Colonic mucosa (tissue), 4 donors: ENCODE results near the gene TNFAIP8L1. TPM values are rescaled to one million over a fixed set of nuclear protein-coding genes. Genes with fewer than 3 reads are reported as not detected.

Experiments used
- DNase-seq: peaks from one replicate; pipeline ENCODE4 v3.0.0-alpha.2; 2020
- H3K27ac ChIP-seq: fragments of 200-600 bp; one replicate; pipeline ENCODE4 v1.8.0; 2021
- H3K27me3 ChIP-seq: fragments of 200-600 bp; one replicate; pipeline ENCODE4 v1.8.0; 2021
- H3K36me3 ChIP-seq: fragments of 200-600 bp; one replicate; pipeline ENCODE4 v1.8.0; 2021
- H3K4me1 ChIP-seq: fragments of 200-600 bp; one replicate; pipeline ENCODE4 v1.8.0; 2021; ENCODE audit warnings: mild to moderate bottlenecking
- H3K4me3 ChIP-seq: fragments of 200-600 bp; one replicate; pipeline ENCODE4 v1.8.0; 2021
- H3K9ac ChIP-seq, 2 donors: one replicate each; pipeline ENCODE4 v1.7.0; 2013; ENCODE audit warnings: control low read depth in 2 of 2, low read depth in 2 of 2, low read length in 2 of 2
- H3K9me3 ChIP-seq: fragments of 200-600 bp; one replicate; pipeline ENCODE4 v1.8.0; 2021
- intact Hi-C: fragments of 100-400 bp; cut with DNase I; formaldehyde crosslinking; loops from one replicate; pipeline ENCODE4 v1.14.1; 2022
- total RNA-seq, 2 donors: library from RNA; stranded (reverse); fragmentation: NEBNext Ultra II Directional in 1 of 2; extraction: Animal tissue kit (Norgen Biotek cat#: 25700) in 1 of 2; gene quantifications; one replicate each; pipeline ENCODE4 v1.2.1, GENCODE V29; 2021
- TF ChIP-seq, protein P1 (sequence below): fragments of 200-600 bp; IDR thresholded peaks from one replicate; pipeline ENCODE4 v1.8.0; 2022; ENCODE audit warnings: antibody characterized with exemption, mild to moderate bottlenecking
- donor health status: healthy.
- donor health status: DM: no; HTN: no; CAD: no.
- donor health status: DM: no; HTN: no; CAD: no.

The TNFAIP8L1 gene
- total RNA-seq, 2 donors from 2014 or later, result 14.2 to 24.1 TPM

GRCh38 chr19:4701557-4701956 is 62.2 kb downstream of the TNFAIP8L1 start:
- DNase-seq, result no peak
- H3K4me1 ChIP-seq, result peaks cover 9% of the 10 kb centered on the region
- peaks cover 18% of the 10 kb centered on the region for H3K36me3 ChIP-seq
- H3K27me3 ChIP-seq, result no peaks in the 10 kb centered on the region
- no peaks in the 10 kb centered on the region for H3K9me3 ChIP-seq
- no peak overlapping the region for H3K9ac ChIP-seq
- H3K4me3 ChIP-seq, result no peak overlapping the region
- intact Hi-C loops, result no loop called here
- TF ChIP-seq, protein P1, sequence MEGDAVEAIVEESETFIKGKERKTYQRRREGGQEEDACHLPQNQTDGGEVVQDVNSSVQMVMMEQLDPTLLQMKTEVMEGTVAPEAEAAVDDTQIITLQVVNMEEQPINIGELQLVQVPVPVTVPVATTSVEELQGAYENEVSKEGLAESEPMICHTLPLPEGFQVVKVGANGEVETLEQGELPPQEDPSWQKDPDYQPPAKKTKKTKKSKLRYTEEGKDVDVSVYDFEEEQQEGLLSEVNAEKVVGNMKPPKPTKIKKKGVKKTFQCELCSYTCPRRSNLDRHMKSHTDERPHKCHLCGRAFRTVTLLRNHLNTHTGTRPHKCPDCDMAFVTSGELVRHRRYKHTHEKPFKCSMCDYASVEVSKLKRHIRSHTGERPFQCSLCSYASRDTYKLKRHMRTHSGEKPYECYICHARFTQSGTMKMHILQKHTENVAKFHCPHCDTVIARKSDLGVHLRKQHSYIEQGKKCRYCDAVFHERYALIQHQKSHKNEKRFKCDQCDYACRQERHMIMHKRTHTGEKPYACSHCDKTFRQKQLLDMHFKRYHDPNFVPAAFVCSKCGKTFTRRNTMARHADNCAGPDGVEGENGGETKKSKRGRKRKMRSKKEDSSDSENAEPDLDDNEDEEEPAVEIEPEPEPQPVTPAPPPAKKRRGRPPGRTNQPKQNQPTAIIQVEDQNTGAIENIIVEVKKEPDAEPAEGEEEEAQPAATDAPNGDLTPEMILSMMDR, result no peak
- no peak overlapping the region for H3K27ac ChIP-seq

DNA sequence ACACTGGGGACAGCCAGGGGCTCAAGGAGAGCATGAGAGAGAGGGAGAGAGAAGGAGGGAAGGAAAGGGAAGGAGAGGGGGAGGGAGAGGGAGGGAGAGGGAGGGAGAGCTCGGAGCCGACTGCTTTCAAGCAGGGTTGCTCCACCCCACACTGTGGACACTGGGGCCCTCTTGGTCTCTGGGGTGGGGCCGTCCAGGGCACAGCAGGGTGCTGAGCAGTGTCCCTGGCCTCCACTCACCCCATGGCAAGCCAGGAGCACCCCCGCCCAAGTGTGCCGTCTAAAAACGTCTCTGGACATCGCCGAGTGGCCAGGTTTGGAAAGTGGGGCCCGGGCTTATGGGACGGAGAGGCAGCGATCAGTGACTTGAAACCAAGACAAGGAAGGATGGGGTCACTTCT is 63.4 kb downstream of the TNFAIP8L1 start:
- peaks cover 8% of the 10 kb centered on the region for H3K36me3 ChIP-seq
- H3K4me3 ChIP-seq, result no peak overlapping the region
- H3K27me3 ChIP-seq, result no peaks in the 10 kb centered on the region
- TF ChIP-seq, protein P1, result no peak
- H3K4me1 ChIP-seq, result peaks cover 9% of the 10 kb centered on the region
- H3K27ac ChIP-seq, result no peak overlapping the region
- no peak for DNase-seq
- intact Hi-C loops, result no loop called here
- H3K9me3 ChIP-seq, result no peaks in the 10 kb centered on the region
- H3K9ac ChIP-seq, result no peak overlapping the region

GRCh38 chr19:4703671-4704316 is 64.5 kb downstream of the TNFAIP8L1 start:
- Histone ChIP-seq H3K9me3 (no peaks in the 10 kb centered on the region), H3K27me3 (no peaks in the 10 kb centered on the region), H3K9ac (no peak overlapping the region), H3K4me1 (peaks cover 9% of the 10 kb centered on the region), H3K36me3 (peaks cover 8% of the 10 kb centered on the region), H3K27ac (no peak overlapping the region), H3K4me3 (no peak overlapping the region)
- DNase-seq, result no peak
- TF ChIP-seq, protein P1, result no peak
- intact Hi-C loops, result no loop called here

DNA sequence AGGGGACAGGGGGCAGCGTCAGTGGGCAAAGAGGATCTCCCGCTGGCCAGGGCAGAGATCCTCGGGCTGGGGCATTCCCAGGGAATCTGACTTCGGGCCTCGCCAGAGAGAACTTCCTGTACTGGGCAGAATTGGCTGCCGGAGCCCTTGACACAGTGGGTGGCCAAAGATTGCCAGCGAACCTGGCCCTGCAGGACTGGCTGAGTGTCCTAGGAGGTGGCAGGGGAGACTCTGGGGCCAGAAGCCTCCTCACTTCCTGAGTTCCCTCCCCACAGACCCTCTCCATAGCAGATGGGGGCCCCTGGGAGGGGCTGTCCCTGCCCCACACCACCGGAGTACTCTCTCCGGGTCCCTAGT is 65.0 kb downstream of the TNFAIP8L1 start:
- no peak overlapping the region for H3K27ac ChIP-seq
- peaks cover 8% of the 10 kb centered on the region for H3K36me3 ChIP-seq
- no peaks in the 10 kb centered on the region for H3K9me3 ChIP-seq

More for the DNA sequence above, 65.0 kb downstream of the TNFAIP8L1 start:
- no peak overlapping the region for H3K9ac ChIP-seq
- peaks cover 9% of the 10 kb centered on the region for H3K4me1 ChIP-seq
- H3K27me3 ChIP-seq, result no peaks in the 10 kb centered on the region
- TF ChIP-seq, protein P1, result no peak
- no peak overlapping the region for H3K4me3 ChIP-seq
- intact Hi-C loops, result no loop called here
- no peak for DNase-seq

Other genes starting within 250 kb of the TNFAIP8L1 start
- 10 to 100 TPM; 54.0 to 66.6 TPM for gene SH3GL1, start 239.0 kb upstream of the TNFAIP8L1 start, total RNA-seq
- 10 to 100 TPM; 15.6 to 53.2 TPM for gene CHAF1A, start 236.9 kb upstream of the TNFAIP8L1 start, total RNA-seq
- 10 to 100 TPM; 84.9 to 96.7 TPM for gene UBXN6, start 181.7 kb upstream of the TNFAIP8L1 start, total RNA-seq
- gene HDGFL2, start 167.2 kb upstream of the TNFAIP8L1 start, total RNA-seq, result 10 to 100 TPM; 32.7 to 55.0 TPM
- 1 to 10 TPM in 1 of 2 donors, under 1 TPM in 1; 0.47 to 6.3 TPM for gene PLIN4, start 121.0 kb upstream of the TNFAIP8L1 start, total RNA-seq
- 1 to 10 TPM; 2.0 to 3.5 TPM for gene PLIN5, start 104.3 kb upstream of the TNFAIP8L1 start, total RNA-seq
- gene LRG1, start 99.5 kb upstream of the TNFAIP8L1 start, total RNA-seq, result 10 to 100 TPM; 24.4 to 26.0 TPM
- 1 to 10 TPM; 1.3 to 5.6 TPM for gene SEMA6B, start 79.8 kb upstream of the TNFAIP8L1 start, total RNA-seq
- gene MYDGF, start 30.8 kb downstream of the TNFAIP8L1 start, total RNA-seq, result 100 to 1,000 TPM; 108 to 182 TPM
- gene DPP9, start 84.3 kb downstream of the TNFAIP8L1 start, total RNA-seq, result 100 to 1,000 TPM in 1 of 2 donors, 10 to 100 TPM in 1; 56.3 to 100 TPM
- gene FEM1A, start 152.2 kb downstream of the TNFAIP8L1 start, total RNA-seq, result 10 to 100 TPM; 10.4 to 13.3 TPM
- 10 to 100 TPM; 14.0 to 27.2 TPM for gene TICAM1, start 192.2 kb downstream of the TNFAIP8L1 start, total RNA-seq
- gene PLIN3, start 228.2 kb downstream of the TNFAIP8L1 start, total RNA-seq, result 100 to 1,000 TPM; 110 TPM